ENCODE data around the gene SEZ6. TPM values are rescaled to one million over a fixed set of nuclear protein-coding genes. Genes with fewer than 3 reads are reported as not detected.
"Not testable (repeated sequence)": the region's sequence is repeated elsewhere in the genome, so short reads cannot be mapped to it uniquely, and the experiment has no call there.

SEZ6 gene
- total RNA-seq, 1 donor from 2014 or later: not detected

- intact Hi-C loops (cut with micrococcal nuclease): no loop called here
Measured at GRCh38 chr17:28942925-28943324, 62.9 kb downstream of the SEZ6 start.

DNA sequence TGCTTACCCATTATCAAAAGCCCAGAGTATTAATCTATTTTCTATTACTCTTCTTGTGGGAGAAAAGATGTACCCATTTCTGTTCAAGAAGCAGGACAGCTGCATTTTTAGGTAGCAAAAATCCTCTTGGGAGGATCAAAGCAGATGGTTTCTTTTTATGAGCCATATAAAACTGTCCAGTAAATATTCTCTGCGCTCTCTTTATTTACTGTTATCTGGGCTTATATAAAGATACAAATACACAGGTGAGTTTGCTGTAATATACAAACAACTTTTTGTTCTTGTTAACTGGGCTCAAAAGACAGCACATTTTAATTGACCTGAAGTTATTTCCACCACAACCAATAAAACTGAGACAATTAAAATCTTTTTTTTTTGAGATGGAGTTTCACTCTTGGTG lies 64.6 kb downstream of the SEZ6 start:
- intact Hi-C loops (cut with micrococcal nuclease): no loop called here

DNA sequence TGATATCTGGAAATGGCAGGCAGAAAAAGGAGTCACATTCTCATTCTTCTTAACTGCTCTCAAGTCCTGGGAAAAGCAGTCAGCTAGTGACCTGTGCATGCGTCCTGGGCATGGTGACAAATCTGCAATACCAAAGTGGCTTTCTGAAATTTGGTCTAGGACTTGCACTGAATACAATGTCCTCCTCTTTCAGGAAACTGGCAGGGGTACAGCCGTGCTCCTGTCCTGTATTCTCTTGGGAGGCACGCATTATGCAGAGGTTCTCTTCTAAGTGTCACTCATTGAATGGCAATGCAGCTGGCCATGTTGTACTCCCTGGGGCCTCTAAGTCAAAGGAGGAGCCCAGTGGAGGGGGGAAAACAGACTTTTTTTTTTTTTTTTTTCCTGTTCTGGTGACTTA lies 65.2 kb downstream of the SEZ6 start:
- intact Hi-C loops (cut with micrococcal nuclease): no loop called here

DNA sequence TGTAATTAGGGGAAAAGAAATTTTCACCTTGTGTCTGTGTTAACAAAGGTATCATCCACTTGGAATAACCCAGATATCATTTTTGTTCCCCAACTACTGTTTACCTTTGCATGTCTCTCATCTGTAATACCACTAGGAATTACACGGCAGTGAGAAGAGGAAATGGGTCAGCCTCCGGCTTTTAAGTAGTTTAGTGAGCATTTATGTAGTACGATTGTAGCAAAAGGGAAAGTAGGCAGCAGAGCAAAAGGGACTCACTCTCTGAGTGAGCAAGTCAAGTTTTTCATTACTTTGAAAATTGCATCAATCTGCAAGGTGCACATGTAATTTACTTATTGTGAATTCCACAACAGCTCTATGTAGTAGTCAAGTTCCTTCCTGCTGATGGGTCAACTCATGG lies 65.7 kb downstream of the SEZ6 start:
- intact Hi-C loops (cut with micrococcal nuclease): no loop called here

GRCh38 chr17:28938552-28938951 lies 67.3 kb downstream of the SEZ6 start:
- intact Hi-C loops (cut with micrococcal nuclease): no loop called here

DNA sequence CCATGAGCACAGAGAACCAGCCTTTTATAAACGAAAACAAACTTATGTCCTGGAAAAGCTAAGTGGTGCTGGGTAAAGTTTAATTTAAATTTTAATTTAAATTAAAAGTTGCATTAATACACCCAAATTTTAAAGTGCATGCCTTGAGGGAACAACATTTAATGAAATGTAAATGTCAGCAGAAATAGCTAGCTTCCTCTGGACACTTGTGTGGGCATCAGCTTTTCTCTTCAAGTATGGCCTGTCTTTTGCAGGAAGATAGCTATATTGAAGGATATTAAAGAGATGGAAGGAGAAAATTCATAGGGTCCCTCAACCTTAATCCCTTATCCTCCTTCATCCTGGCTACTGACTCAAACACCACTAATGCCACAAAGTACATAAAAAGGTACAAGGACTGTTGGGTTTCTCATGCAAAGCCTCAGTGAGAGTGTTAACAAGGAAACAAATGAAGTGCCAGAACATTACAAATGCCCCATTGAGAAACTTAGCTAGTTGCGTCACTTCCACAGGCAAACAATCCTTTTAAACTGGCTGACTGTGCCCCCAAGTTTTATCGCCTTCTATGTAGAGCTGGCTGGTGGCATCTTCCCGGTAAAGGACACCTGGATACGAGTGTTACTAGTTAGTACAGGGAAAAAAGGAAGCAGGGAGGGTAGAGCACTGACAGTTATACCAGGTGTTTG lies 68.6 kb downstream of the SEZ6 start:
- intact Hi-C loops (cut with micrococcal nuclease): loop anchor here (1.0 kb wide), 1 partner anchor 11 kb away; no protein-coding TSS in a partner anchor

DNA sequence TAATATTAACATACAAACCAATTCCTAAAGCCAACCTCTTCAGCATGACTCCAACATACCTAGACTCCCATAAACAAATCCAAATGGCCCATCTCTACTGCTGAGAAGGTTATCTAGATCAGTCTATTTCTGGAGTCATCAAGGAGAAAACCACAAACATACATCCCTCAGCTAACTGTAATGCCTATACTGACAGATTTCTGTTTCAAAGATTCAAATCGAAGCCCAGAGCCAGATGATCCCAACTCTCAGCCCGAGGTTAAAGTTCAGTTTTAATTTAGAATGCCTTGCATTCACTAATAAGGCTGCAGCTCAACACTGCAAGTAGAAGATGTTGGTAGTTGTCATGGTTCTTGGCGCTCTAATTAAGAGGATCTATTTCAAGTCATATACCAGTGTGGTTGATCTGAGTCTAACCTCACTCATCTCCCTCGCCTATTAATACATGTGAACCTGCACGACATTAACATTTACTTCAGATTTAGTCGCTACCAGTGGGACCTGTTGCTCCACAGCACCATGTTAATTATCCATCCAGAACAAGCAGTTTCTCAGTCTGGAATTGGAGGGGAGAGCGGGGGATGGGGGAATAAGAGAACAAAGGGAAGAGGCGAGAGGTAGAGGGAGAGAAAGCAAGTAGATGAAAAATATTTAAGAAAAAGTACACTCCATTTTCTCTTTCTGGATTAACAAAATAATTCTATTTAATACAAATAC lies 69.9 kb downstream of the SEZ6 start:
- intact Hi-C loops (cut with micrococcal nuclease): no loop called here

GRCh38 chr17:28934508-28934907 lies 71.3 kb downstream of the SEZ6 start:
- intact Hi-C loops (cut with micrococcal nuclease): not testable (repeated sequence)

DNA sequence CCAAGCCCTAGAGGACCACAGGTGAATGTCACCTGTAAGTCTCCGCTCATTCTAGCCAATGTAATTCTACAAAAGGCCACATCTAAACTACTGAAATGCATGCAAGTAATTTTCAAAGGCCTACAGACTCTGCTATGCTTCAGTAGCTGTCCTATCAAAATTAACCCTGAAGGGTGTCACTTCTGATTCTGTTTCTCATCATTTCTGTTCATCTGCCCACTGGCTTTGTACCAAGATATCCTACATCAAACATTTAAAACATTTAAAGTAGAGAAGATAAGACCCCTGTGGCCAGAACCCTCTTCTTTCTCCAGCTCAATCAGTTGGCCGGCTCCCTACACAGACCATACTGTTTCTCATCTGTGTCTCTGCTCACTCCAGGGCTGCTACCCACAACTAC lies 76.0 kb downstream of the SEZ6 start:
- intact Hi-C loops (cut with micrococcal nuclease): no loop called here

GRCh38 chr17:28928061-28928460 lies 77.8 kb downstream of the SEZ6 start:
- intact Hi-C loops (cut with micrococcal nuclease): no loop called here

- intact Hi-C loops (cut with micrococcal nuclease): loop anchor here (1.0 kb wide), 7 partner anchors 23 to 212 kb away; partner anchors contain the start of genes DHRS13, NEK8 and TRAF4
Measured at GRCh38 chr17:28926786-28927185, 79.0 kb downstream of the SEZ6 start.

- intact Hi-C loops (cut with micrococcal nuclease): loop anchor here (1.0 kb wide), 7 partner anchors 23 to 212 kb away; partner anchors contain the start of genes DHRS13, NEK8 and TRAF4
Measured at GRCh38 chr17:28926366-28926765, 79.5 kb downstream of the SEZ6 start.

DNA sequence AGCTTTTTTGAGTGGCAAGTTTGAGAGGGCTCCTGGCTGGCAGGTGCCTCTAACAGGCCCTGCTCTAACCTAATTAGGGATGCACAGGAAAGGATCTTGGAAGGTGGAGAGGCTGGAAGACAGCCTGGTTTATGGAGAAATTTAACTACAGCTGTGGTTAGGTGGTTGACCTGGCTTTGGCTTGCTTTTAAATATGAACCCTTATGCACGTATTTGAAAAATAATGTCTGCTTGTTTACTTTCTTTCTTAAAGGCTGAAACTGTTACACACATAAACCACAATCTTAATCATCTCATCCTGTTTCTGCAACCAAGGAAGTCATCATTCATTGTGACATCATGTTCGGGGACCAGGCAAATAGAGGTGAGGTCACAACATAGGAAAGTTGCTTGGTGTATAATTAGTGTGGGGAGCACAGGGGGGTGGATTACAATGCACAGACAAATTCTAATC lies 79.9 kb downstream of the SEZ6 start:
- intact Hi-C loops (cut with micrococcal nuclease): loop anchor here (1.0 kb wide), 7 partner anchors 23 to 212 kb away; partner anchors contain the start of genes DHRS13, NEK8 and TRAF4

GRCh38 chr17:28920201-28920600 lies 85.6 kb downstream of the SEZ6 start:
- intact Hi-C loops (cut with micrococcal nuclease): no loop called here

GRCh38 chr17:28918295-28918694 lies 87.5 kb downstream of the SEZ6 start:
- intact Hi-C loops (cut with micrococcal nuclease): no loop called here

DNA sequence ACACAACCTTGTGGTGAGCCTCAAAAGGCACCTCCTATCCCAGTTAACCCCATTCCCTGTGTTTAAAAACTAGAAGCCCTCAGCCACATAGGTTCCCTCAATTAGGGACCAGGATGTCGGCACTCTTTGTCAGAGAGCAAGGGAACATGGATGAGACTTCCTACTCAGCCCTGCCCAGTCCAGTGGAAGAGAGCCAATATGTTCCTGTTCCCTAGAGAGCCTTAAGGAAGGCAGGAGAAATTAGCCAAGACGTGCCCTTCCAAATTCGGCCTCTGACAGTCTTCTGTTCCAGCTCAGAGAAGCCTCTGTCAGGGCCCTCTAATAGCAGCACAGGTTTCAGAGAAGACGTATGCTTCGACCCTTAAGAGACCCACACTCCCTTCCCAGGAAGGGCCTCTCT lies 88.4 kb downstream of the SEZ6 start:
- intact Hi-C loops (cut with micrococcal nuclease): no loop called here

- intact Hi-C loops (cut with micrococcal nuclease): no loop called here
Measured at GRCh38 chr17:28917029-28917428, 88.8 kb downstream of the SEZ6 start.

- intact Hi-C loops (cut with micrococcal nuclease): loop anchor here (1.0 kb wide), 4 partner anchors 13 to 189 kb away; partner anchors contain the start of gene DHRS13
Measured at GRCh38 chr17:28916302-28916934, 89.4 kb downstream of the SEZ6 start.

DNA sequence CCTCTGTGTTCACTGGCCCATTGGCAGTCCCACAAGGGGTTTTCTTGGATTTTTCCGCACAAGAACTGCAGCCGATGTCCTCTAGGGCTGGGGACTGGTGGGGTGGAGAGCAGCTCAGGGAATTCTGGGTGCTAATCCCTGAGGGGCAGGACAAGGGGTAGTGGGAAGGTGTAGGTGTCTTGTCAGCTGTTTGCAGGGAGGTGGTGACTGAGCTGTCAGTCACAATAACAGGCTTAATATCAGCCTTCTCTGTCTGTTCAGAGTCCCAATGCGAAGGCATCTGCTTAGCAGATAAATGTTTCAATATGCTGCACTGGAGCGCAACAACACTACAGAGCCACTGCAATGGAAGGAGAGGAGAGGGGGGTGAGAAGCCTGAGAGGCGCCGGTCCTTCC lies 92.9 kb downstream of the SEZ6 start:
- intact Hi-C loops (cut with micrococcal nuclease): no loop called here

GRCh38 chr17:28912281-28912937 lies 93.4 kb downstream of the SEZ6 start:
- intact Hi-C loops (cut with micrococcal nuclease): no loop called here

DNA sequence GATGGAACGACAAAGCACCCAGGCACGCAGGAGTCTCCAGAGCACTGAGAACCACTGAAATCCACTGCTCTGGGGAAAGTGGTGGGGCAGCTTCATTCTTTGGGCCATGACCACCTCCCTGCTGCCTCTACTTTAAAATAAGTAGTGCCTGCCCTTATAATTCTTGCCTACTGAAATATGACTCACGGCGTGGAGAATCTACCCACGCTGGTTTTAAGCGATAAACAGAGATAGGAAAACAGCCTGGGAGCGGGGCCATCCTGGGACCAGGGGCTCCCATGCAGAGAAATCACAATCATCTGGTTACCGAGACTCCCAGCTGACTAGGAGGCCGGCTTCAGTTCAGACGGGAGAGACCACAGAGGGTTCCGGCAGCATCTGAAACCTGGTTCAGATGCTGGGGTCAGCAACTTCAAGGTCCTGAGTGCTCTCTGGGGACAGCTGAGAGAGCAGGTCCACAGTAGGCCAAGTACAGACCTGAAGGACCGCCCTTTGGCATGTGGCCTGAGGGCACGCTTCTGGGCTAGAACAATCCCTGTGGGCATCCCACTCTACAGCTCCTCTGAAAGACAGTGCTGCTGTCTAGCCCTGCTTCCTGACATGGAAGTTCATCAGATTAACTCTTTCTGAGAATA lies 94.3 kb downstream of the SEZ6 start:
- intact Hi-C loops (cut with micrococcal nuclease): no loop called here
